CD14-positive monocyte (primary cell): ENCODE results near the gene SOCS2. TPM values are rescaled to one million over a fixed set of nuclear protein-coding genes. Genes with fewer than 3 reads are reported as not detected.

ENCODE experiments used
- DNase-seq, 3 donors: peaks; one replicate each; pipeline ENCODE4 v3.0.0-alpha.2; 2011 to 2022
- H2AFZ ChIP-seq: 2 replicates; pipeline ENCODE4 v1.6.0; 2012; ENCODE audit warnings: mild to moderate bottlenecking, low read depth, low read length, inconsistent platforms; ENCODE audit not compliant: insufficient read depth, poor library complexity, severe bottlenecking
- H3K27ac ChIP-seq, 2 donors: 1 replicate in 1 of 2; 2 replicates in 1 of 2; pipeline ENCODE4 v1.5.1; 2012 to 2013; ENCODE audit warnings: low read length in 2 of 2, control low read depth in 1 of 2, inconsistent platforms in 1 of 2, low read depth in 1 of 2, mild to moderate bottlenecking in 1 of 2
- H3K27me3 ChIP-seq, 2 donors: one replicate each; pipeline versions ENCODE4 v1.6.0 to v1.6.1; 2011 to 2013; ENCODE audit warnings: low read length in 2 of 2; ENCODE audit not compliant: control insufficient read depth in 2 of 2, insufficient read depth in 2 of 2
- H3K36me3 ChIP-seq, 2 donors: replicated peaks in 1 of 2; 1 replicate in 1 of 2; 2 replicates in 1 of 2; pipeline versions ENCODE4 v1.5.1 to v1.6.1; 2012 to 2013; ENCODE audit warnings: low read length in 2 of 2, control low read depth in 1 of 2, inconsistent platforms in 1 of 2, mild to moderate bottlenecking in 1 of 2; ENCODE audit not compliant: insufficient read depth in 2 of 2, control insufficient read depth in 1 of 2
- H3K4me1 ChIP-seq, 2 donors: 1 replicate in 1 of 2; 2 replicates in 1 of 2; pipeline versions ENCODE4 v1.5.1 to v1.6.1; 2012 to 2013; ENCODE audit warnings: low read length in 2 of 2, control low read depth in 1 of 2, inconsistent platforms in 1 of 2, mild to moderate bottlenecking in 1 of 2, moderate library complexity in 1 of 2; ENCODE audit not compliant: insufficient read depth in 2 of 2, control insufficient read depth in 1 of 2
- H3K4me2 ChIP-seq: replicated peaks from 2 replicates; pipeline ENCODE3; 2012; ENCODE audit warnings: low read length, moderate library complexity, mild to moderate bottlenecking; ENCODE audit not compliant: poor library complexity, severe bottlenecking; ENCODE audit errors: extremely low read depth
- H3K4me3 ChIP-seq, 3 experiments: fragments of 200-600 bp in 1 of 3; sonication (generic) in 1 of 3; replicated peaks in 1 of 3; 1 replicate in 2 of 3; 2 replicates in 1 of 3; pipeline ENCODE4 v1.5.1; 2011 to 2013; ENCODE audit warnings: low read length in 3 of 3, mild to moderate bottlenecking in 3 of 3, control low read depth in 2 of 3, low read depth in 2 of 3, inconsistent platforms in 1 of 3, moderate library complexity in 1 of 3
- H3K79me2 ChIP-seq: 2 replicates; pipeline ENCODE4 v1.6.0; 2012; ENCODE audit warnings: mild to moderate bottlenecking, control low read depth, inconsistent platforms, low read length, moderate library complexity; ENCODE audit not compliant: insufficient read depth
- H3K9ac ChIP-seq: 2 replicates; pipeline ENCODE4 v1.6.0; 2017; ENCODE audit warnings: low read length, mild to moderate bottlenecking; ENCODE audit not compliant: insufficient read depth, poor library complexity, severe bottlenecking
- H3K9me3 ChIP-seq, 2 donors: replicated peaks in 1 of 2; 1 replicate in 1 of 2; 2 replicates in 1 of 2; pipeline versions ENCODE4 v1.5.1 to v1.6.1; 2012 to 2013; ENCODE audit warnings: low read length in 2 of 2, control low read depth in 1 of 2; ENCODE audit not compliant: control insufficient read depth in 1 of 2, insufficient read depth in 1 of 2
- H4K20me1 ChIP-seq: 2 replicates; pipeline ENCODE4 v1.6.0; 2012; ENCODE audit warnings: mild to moderate bottlenecking, low read length, control low read depth, moderate library complexity; ENCODE audit not compliant: insufficient read depth
- H3K27ac Mint-ChIP-seq, 7 donors: one replicate each; pipeline ENCODE4 v1.8.0; 2020; ENCODE audit warnings: mild to moderate bottlenecking in 7 of 7, mixed read lengths in 7 of 7, moderate library complexity in 6 of 7, inconsistent platforms in 2 of 7
- H3K27me3 Mint-ChIP-seq, 3 donors: one replicate each; pipeline ENCODE4 v1.8.0; 2021 to 2022; ENCODE audit warnings: low read depth in 3 of 3, mild to moderate bottlenecking in 3 of 3, mixed read lengths in 3 of 3, moderate library complexity in 3 of 3, inconsistent platforms in 1 of 3
- H3K36me3 Mint-ChIP-seq, 2 donors: one replicate each; pipeline ENCODE4 v1.8.0; 2020; ENCODE audit warnings: mixed read lengths in 2 of 2, inconsistent platforms in 1 of 2, mild to moderate bottlenecking in 1 of 2
- H3K4me1 Mint-ChIP-seq: one replicate; pipeline ENCODE4 v1.8.0; 2020; ENCODE audit warnings: mild to moderate bottlenecking, mixed read lengths
- H3K4me3 Mint-ChIP-seq, 2 donors: one replicate each; pipeline ENCODE4 v1.8.0; 2020; ENCODE audit warnings: mild to moderate bottlenecking in 2 of 2, mixed read lengths in 2 of 2, moderate library complexity in 1 of 2
- H3K9me3 Mint-ChIP-seq, 7 donors: one replicate each; pipeline ENCODE4 v1.8.0; 2020 to 2022; ENCODE audit warnings: mixed read lengths in 7 of 7, mild to moderate bottlenecking in 6 of 7, moderate library complexity in 6 of 7, inconsistent platforms in 2 of 7
- WGBS: methylation state at CpG from one replicate; pipeline ENCODE4 v1.1.5; 2013; ENCODE audit warnings: missing lambda C conversion rate; ENCODE audit not compliant: insufficient coverage; 5-methylcytosine and 5-hydroxymethylcytosine counted together
- intact Hi-C, 2 donors: fragments of 100-400 bp; cut with micrococcal nuclease; formaldehyde crosslinking; loops; one replicate each; pipeline versions ENCODE4 v1.15.0 to v1.15.1; 2023
- polyA plus RNA-seq, 3 donors: library from polyadenylated mRNA; depleted of rRNA in 1 of 3; unstranded in 2 of 3; stranded (reverse) in 1 of 3; fragments of 300-500 nt in 2 of 3; fragments of >200 nt in 1 of 3; fragmentation: Illumina TruSeq in 2 of 3; gene quantifications; 1 replicate in 2 of 3; 2 replicates in 1 of 3; pipeline ENCODE4 v1.2.3, GENCODE V29; 2012 to 2021
- TF ChIP-seq, protein P1 (sequence below): fragments of 200-600 bp; IDR thresholded peaks from one replicate; pipeline ENCODE4 v1.8.0; 2022; ENCODE audit warnings: antibody characterized with exemption, mild to moderate bottlenecking

Gene SOCS2
- polyA plus RNA-seq, 3 donors: 0.18 to 0.91 (median 0.22) TPM

DNA sequence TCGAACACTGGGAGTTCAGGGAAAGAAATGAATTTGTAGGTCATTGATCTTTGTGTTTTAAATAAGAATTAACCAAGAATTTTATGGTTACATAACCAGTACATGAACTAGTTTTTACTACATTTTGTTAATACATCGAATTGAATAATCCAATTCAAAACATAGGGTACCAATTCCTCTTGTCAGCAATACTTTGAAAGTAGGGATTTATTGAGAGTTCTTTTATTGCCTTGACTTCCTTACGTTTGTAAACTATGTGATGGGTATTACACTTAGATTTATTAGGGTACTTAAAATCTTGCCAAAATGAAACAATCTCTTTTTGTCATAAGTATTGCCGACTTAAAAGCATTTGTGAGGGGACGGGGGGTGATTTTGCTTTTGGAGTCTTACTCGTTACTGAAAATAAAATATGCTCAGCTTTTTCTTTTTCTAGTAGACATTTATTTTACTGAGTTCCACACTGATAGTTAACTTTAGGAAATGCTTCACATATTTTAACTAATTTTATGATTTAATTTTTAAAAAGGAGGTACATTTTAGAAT is 22.4 kb downstream of the SOCS2 start:
- no peak overlapping the region for H3K4me3 ChIP-seq
- peaks cover 30 to 45% (median 35%) of the 10 kb centered on the region in 3 donors for H3K27me3 Mint-ChIP-seq
- H3K79me2 ChIP-seq: no peaks in the 10 kb centered on the region
- no peaks in the 10 kb centered on the region for H3K36me3 ChIP-seq
- intact Hi-C loops: no loop called here
- H3K9ac ChIP-seq: no peak overlapping the region
- no peak for DNase-seq
- no peak overlapping the region for H2AFZ ChIP-seq
- no CpG with 5 or more reads among the region's 6 CpGs for WGBS
- H4K20me1 ChIP-seq: no peaks in the 10 kb centered on the region
- peaks cover 19 to 39% of the 10 kb centered on the region in 2 donors for H3K27me3 ChIP-seq
- peaks cover 25% of the 10 kb centered on the region for H3K4me1 Mint-ChIP-seq
- H3K4me1 ChIP-seq: peaks cover 6 to 13% of the 10 kb centered on the region in 2 donors
- H3K4me3 Mint-ChIP-seq: peak overlapping the region in 1 of 2 donors; percentile 73
- no peak overlapping the region for H3K27ac ChIP-seq
- H3K27ac Mint-ChIP-seq: no peak overlapping the region
- peaks cover 0 to 3% (median 0%) of the 10 kb centered on the region in 7 donors for H3K9me3 Mint-ChIP-seq
- H3K9me3 ChIP-seq: no peaks in the 10 kb centered on the region
- H3K4me2 ChIP-seq: no peak overlapping the region
- H3K36me3 Mint-ChIP-seq: peaks cover 0 to 6% of the 10 kb centered on the region in 2 donors
- TF ChIP-seq, protein P1, sequence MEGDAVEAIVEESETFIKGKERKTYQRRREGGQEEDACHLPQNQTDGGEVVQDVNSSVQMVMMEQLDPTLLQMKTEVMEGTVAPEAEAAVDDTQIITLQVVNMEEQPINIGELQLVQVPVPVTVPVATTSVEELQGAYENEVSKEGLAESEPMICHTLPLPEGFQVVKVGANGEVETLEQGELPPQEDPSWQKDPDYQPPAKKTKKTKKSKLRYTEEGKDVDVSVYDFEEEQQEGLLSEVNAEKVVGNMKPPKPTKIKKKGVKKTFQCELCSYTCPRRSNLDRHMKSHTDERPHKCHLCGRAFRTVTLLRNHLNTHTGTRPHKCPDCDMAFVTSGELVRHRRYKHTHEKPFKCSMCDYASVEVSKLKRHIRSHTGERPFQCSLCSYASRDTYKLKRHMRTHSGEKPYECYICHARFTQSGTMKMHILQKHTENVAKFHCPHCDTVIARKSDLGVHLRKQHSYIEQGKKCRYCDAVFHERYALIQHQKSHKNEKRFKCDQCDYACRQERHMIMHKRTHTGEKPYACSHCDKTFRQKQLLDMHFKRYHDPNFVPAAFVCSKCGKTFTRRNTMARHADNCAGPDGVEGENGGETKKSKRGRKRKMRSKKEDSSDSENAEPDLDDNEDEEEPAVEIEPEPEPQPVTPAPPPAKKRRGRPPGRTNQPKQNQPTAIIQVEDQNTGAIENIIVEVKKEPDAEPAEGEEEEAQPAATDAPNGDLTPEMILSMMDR: no peak

DNA sequence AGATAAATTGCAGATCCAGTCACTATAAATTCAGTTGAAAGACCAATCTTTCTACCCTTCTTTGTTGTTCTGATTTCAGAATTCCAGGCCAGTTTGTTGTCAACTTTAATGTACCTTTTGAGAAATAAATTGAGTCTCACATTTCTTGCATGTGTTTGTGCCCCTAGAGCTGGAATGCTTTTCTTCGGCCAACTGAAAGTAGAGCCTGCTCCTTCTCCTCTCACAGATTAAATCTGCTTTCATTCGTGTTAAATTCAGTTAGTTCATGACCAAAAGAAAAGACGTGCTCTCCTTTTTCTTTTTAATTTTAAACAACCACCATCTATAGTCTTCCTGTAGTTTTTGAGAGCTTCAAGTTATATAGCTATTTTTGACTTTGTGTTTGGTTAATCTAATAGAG is 22.9 kb downstream of the SOCS2 start:
- H3K4me2 ChIP-seq: no peak overlapping the region
- peak overlapping the region in 1 of 2 donors; percentile 26 for H3K4me3 Mint-ChIP-seq
- peaks cover 6 to 13% of the 10 kb centered on the region in 2 donors for H3K4me1 ChIP-seq
- H2AFZ ChIP-seq: no peak overlapping the region
- TF ChIP-seq, protein P1: no peak
- peaks cover 25% of the 10 kb centered on the region for H3K4me1 Mint-ChIP-seq
- H3K27ac ChIP-seq: no peak overlapping the region
- no peaks in the 10 kb centered on the region for H3K36me3 ChIP-seq
- no peak overlapping the region for H3K27ac Mint-ChIP-seq
- intact Hi-C loops: no loop called here
- no peak overlapping the region for H3K9ac ChIP-seq
- H3K9me3 ChIP-seq: no peaks in the 10 kb centered on the region
- no CpG with 5 or more reads among the region's 3 CpGs for WGBS
- H3K9me3 Mint-ChIP-seq: peaks cover 0 to 3% (median 0%) of the 10 kb centered on the region in 7 donors
- peaks cover 28 to 40% (median 33%) of the 10 kb centered on the region in 3 donors for H3K27me3 Mint-ChIP-seq
- H3K4me3 ChIP-seq: no peak overlapping the region
- peaks cover 19 to 39% of the 10 kb centered on the region in 2 donors for H3K27me3 ChIP-seq
- no peak for DNase-seq
- H4K20me1 ChIP-seq: no peaks in the 10 kb centered on the region
- no peaks in the 10 kb centered on the region for H3K79me2 ChIP-seq
- peaks cover 0 to 4% of the 10 kb centered on the region in 2 donors for H3K36me3 Mint-ChIP-seq
